Measurements from ENCODE around the gene ADAMTSL1. TPM values are rescaled to one million over a fixed set of nuclear protein-coding genes. Genes with fewer than 3 reads are reported as not detected.

Gene ADAMTSL1
- total and polyA plus RNA-seq, 2 of the 8 experiments (the other 6 are each of a cell fraction or from before 2014, with no cell fraction given), result 0.84 to 1.1 TPM

DNA sequence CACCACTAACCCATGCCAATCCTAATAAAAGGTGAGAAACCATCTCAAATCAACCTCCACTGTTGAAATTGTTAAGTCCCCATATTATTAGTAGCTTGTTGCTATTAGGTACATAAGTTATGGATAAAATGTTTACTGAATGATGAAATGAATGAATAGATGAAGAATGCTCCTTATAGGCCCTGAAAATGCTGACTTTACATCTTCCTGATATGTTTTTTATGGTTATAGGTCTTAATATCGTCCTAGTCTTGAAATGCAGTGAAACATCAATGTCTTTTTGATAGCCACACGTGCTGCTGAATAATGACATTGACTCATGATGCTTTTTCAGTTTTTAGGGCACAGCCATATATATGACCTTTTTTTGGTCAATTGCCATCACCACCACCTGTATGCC is 281.3 kb downstream of the ADAMTSL1 start:
- Histone ChIP-seq H3K4me1 (replicated peaks in 1 of 4; ENCODE audit: control insufficient read depth in 3 of 4, insufficient read depth in 4 of 4, low read length in 3 of 4) (no peaks in the 10 kb centered on the region), H3K23me2 (ENCODE audit: low read depth, low read length) (no peaks in the 10 kb centered on the region; the same call in 1 of the 2 replicates), H3K9me3 (ENCODE audit: insufficient read depth in 2 of 2, low read depth in 1 of 2, low read length in 1 of 2) (no peaks in the 10 kb centered on the region), H3K27me3 (replicated peaks in 1 of 4; ENCODE audit: control insufficient read depth in 3 of 4, extremely low read depth in 1 of 4, insufficient read depth in 3 of 4, low read length in 3 of 4) (no peaks in the 10 kb centered on the region), H4K5ac (ENCODE audit: insufficient read length, low read depth, low read length) (no peak overlapping the region), H2BK5ac (ENCODE audit: low read depth, low read length) (no peak overlapping the region), H2BK12ac (ENCODE audit: low read depth, low read length) (no peak overlapping the region), H3K14ac (ENCODE audit: insufficient read length) (no peak overlapping the region), H3K9ac (replicated peaks in 1 of 4; ENCODE audit: extremely low read depth in 1 of 4, low read depth in 3 of 4, low read length in 3 of 4) (no peak overlapping the region), H2AFZ (ENCODE audit: low read length) (no peak overlapping the region), H3K4me3 (ENCODE audit: extremely low read depth in 1 of 4, insufficient read depth in 2 of 4, low read depth in 3 of 4, low read length in 4 of 4) (no peak overlapping the region), H3K23ac (ENCODE audit: insufficient read length) (no peak overlapping the region), H3K36me3 (ENCODE audit: control insufficient read depth in 2 of 4, insufficient read depth in 4 of 4, low read length in 3 of 4) (no peaks in the 10 kb centered on the region), H2BK120ac (replicated peaks; ENCODE audit: low read depth, low read length) (no peak overlapping the region), H4K20me1 (replicated peaks in 1 of 2; ENCODE audit: control insufficient read depth in 1 of 2, insufficient read depth in 2 of 2, low read length in 2 of 2) (no peaks in the 10 kb centered on the region), H3K18ac (ENCODE audit: extremely low read depth, low read length) (no peak overlapping the region), H4K91ac (replicated peaks; ENCODE audit: insufficient read length, low read length) (no peak overlapping the region), H4K8ac (ENCODE audit: extremely low read depth, insufficient read depth, low read length) (no peak overlapping the region), H2BK15ac (ENCODE audit: low read length) (no peak overlapping the region), H3K4ac (replicated peaks; ENCODE audit: insufficient read length, low read depth, low read length) (no peak overlapping the region), H3K79me1 (ENCODE audit: low read depth, low read length) (no peaks in the 10 kb centered on the region), H2BK20ac (ENCODE audit: low read length) (no peak overlapping the region), H3K79me2 (ENCODE audit: control insufficient read depth in 1 of 2, insufficient read depth in 2 of 2, low read length in 2 of 2) (no peaks in the 10 kb centered on the region), H2AK5ac (ENCODE audit: low read depth, low read length) (no peak overlapping the region), H3K4me2 (ENCODE audit: insufficient read depth in 1 of 2, low read depth in 2 of 2, low read length in 2 of 2) (no peak overlapping the region), H3K27ac (ENCODE audit: low read depth, low read length) (no peak overlapping the region), H3K56ac (replicated peaks; ENCODE audit: insufficient read length, low read depth, low read length) (no peak overlapping the region)
- ChIA-PET CTCF (ENCODE audit: partially characterized antibody) (interaction anchor here (1.8 to 2.8 kb wide), 2 partner anchors 10 to 14 kb away, joined by 3 to 6 read pairs; no protein-coding TSS in a partner anchor), POLR2A (ENCODE audit: partially characterized antibody) (no interaction called here)
- DNase-seq (ENCODE audit: low read depth in 1 of 2, low spot score in 2 of 2), result no peak
- no peak for FAIRE-seq
- WGBS, 2 experiments (ENCODE audit: extremely low coverage in 1 of 2, insufficient coverage in 1 of 2, insufficient read length in 1 of 2, insufficient replicate concordance in 2 of 2, low coverage in 1 of 2, low lambda C conversion rate in 2 of 2, missing lambda C conversion rate in 1 of 2), result 87% methylated on average over 2 of the region's 2 CpGs; no CpG with 5 or more reads in 1 of the 2 experiments
- TF ChIP-seq HDAC6 (IDR thresholded peaks at IDR 0.05; ENCODE audit: low read depth, low read length) (no peak), MAFK (IDR thresholded peaks at IDR 0.05; ENCODE audit: low read depth, low read length) (peak; percentile 41; the same call in 1 of the 2 replicates)

Measured in H1 (cell line).